HEK293T (cell line): Measurements from ENCODE around the gene SLC39A13.

Source experiments
- ARNT ChIP-seq: fragments of 450-650 bp; IDR thresholded peaks from 2 replicates; pipeline ENCODE4 v1.6.1; 2017; ENCODE audit warnings: mild to moderate bottlenecking
- BHLHE40 ChIP-seq: fragments of 450-650 bp; IDR thresholded peaks from 2 replicates; pipeline ENCODE4 v1.6.1; 2016; ENCODE audit warnings: mild to moderate bottlenecking, moderate library complexity, borderline replicate concordance
- CTBP1 ChIP-seq: fragments of 450-650 bp; IDR thresholded peaks from 2 replicates; pipeline ENCODE4 v1.6.1; 2016; ENCODE audit warnings: borderline replicate concordance
- ELF4 ChIP-seq: fragments of 450-650 bp; IDR thresholded peaks from 2 replicates; pipeline ENCODE4 v1.6.1; 2017; ENCODE audit warnings: antibody characterized with exemption
- FOXA1 ChIP-seq: fragments of 450-650 bp; IDR thresholded peaks from 2 replicates; pipeline ENCODE4 v1.6.1; 2016; ENCODE audit warnings: mild to moderate bottlenecking
- FOXK2 ChIP-seq: fragments of 450-650 bp; IDR thresholded peaks from 2 replicates; pipeline ENCODE4 v1.6.1; 2016; ENCODE audit warnings: mild to moderate bottlenecking
- LEF1 ChIP-seq: fragments of 450-650 bp; IDR thresholded peaks from 2 replicates; pipeline ENCODE4 v1.6.1; 2017; ENCODE audit warnings: mild to moderate bottlenecking, borderline replicate concordance
- NFRKB ChIP-seq: fragments of 450-650 bp; IDR thresholded peaks from 2 replicates; pipeline ENCODE4 v1.6.1; 2016; ENCODE audit warnings: mild to moderate bottlenecking, moderate library complexity
- SP1 ChIP-seq: fragments of 450-650 bp; IDR thresholded peaks from 2 replicates; pipeline ENCODE4 v1.6.1; 2017
- SUZ12 ChIP-seq: fragments of 450-650 bp; IDR thresholded peaks from 2 replicates; pipeline ENCODE4 v1.6.1; 2016; ENCODE audit warnings: mild to moderate bottlenecking
- ZNF384 ChIP-seq: fragments of 450-650 bp; IDR thresholded peaks from 2 replicates; pipeline ENCODE4 v1.6.1; 2016

DNA sequence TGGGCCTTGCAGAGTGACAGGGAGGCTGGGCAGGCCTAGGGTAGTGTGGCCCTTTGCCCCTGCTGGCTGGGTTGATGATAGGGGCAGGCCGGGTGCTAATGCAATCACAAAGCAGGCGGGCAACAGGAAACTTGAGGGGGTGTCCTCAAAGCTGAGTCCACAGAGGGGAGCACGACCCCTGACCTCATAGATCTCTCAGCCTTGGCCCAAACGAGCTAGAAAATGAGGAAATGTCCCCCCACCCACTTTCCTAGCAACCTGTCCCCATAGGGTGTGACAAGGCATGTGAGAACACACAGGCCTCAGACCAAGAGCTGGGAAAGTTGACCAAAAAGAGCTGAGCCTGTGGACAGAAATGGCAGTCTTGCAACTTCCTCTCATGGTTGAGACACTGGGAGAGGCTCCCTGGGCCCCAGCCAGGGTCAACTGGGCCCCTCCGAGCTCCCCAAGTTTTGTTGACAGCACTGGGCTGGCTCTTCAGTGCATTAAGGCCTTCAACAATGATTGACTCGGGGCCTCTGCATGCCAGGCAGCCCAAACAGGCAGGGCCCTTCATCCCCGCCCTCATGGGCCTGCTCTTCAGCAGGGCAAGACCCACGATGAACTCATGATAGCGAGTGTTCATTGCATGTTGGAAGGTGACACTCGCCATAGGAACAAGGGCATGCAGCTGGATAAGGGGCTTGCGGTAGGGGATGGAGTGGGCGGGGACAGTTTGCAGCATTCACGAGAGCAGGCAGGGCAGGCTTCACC is 20.3 kb upstream of the SLC39A13 start:
- no peak for TF ChIP-seq ZNF384
- TF ChIP-seq ELF4: no peak
- TF ChIP-seq CTBP1: no peak
- no peak for TF ChIP-seq ARNT
- no peak for TF ChIP-seq BHLHE40
- TF ChIP-seq SP1: no peak
- TF ChIP-seq FOXK2: no peak
- no peak for TF ChIP-seq SUZ12
- no peak for TF ChIP-seq LEF1
- no peak for TF ChIP-seq NFRKB
- TF ChIP-seq FOXA1: no peak
